HEK293T (cell line): ENCODE data around the gene ZNF236.

Experiments
- CTCF ChIA-PET: fragments of 350-600 bp; formaldehyde crosslinking; extraction: SDS; loops from one replicate; lab custom pipeline; 2021; ENCODE audit warnings: antibody characterized with exemption, inconsistent platforms; lab: Yijun Ruan, JAX
- POLR2A ChIA-PET: fragments of 350-600 bp; formaldehyde crosslinking; extraction: SDS; loops from one replicate; lab custom pipeline; 2020; ENCODE audit warnings: antibody characterized with exemption, inconsistent platforms; lab: Yijun Ruan, JAX
- DNase-seq: peaks from one replicate; pipeline ENCODE4 v3.0.0; 2012; ENCODE audit warnings: mixed read lengths; ENCODE audit errors: extremely low spot score
- ARNT ChIP-seq: fragments of 450-650 bp; IDR thresholded peaks from 2 replicates; pipeline ENCODE4 v1.6.1; 2017; ENCODE audit warnings: mild to moderate bottlenecking
- BHLHE40 ChIP-seq: fragments of 450-650 bp; IDR thresholded peaks from 2 replicates; pipeline ENCODE4 v1.6.1; 2016; ENCODE audit warnings: mild to moderate bottlenecking, moderate library complexity, borderline replicate concordance
- CTBP1 ChIP-seq: fragments of 450-650 bp; IDR thresholded peaks from 2 replicates; pipeline ENCODE4 v1.6.1; 2016; ENCODE audit warnings: borderline replicate concordance
- ELF4 ChIP-seq: fragments of 450-650 bp; IDR thresholded peaks from 2 replicates; pipeline ENCODE4 v1.6.1; 2017; ENCODE audit warnings: antibody characterized with exemption
- FOXA1 ChIP-seq: fragments of 450-650 bp; IDR thresholded peaks from 2 replicates; pipeline ENCODE4 v1.6.1; 2016; ENCODE audit warnings: mild to moderate bottlenecking
- FOXK2 ChIP-seq: fragments of 450-650 bp; IDR thresholded peaks from 2 replicates; pipeline ENCODE4 v1.6.1; 2016; ENCODE audit warnings: mild to moderate bottlenecking
- FOXM1 ChIP-seq: fragments of 450-650 bp; IDR thresholded peaks from 2 replicates; pipeline ENCODE4 v1.6.1; 2017; ENCODE audit warnings: mild to moderate bottlenecking, borderline replicate concordance
- HDGF ChIP-seq: fragments of 450-650 bp; IDR thresholded peaks from 2 replicates; pipeline ENCODE4 v1.6.1; 2017; ENCODE audit warnings: antibody characterized with exemption, borderline replicate concordance
- L3MBTL2 ChIP-seq: fragments of 450-650 bp; conservative IDR thresholded peaks from 2 replicates; pipeline ENCODE4 v1.6.1; 2016; ENCODE audit warnings: mild to moderate bottlenecking
- LEF1 ChIP-seq: fragments of 450-650 bp; IDR thresholded peaks from 2 replicates; pipeline ENCODE4 v1.6.1; 2017; ENCODE audit warnings: mild to moderate bottlenecking, borderline replicate concordance
- NFRKB ChIP-seq: fragments of 450-650 bp; IDR thresholded peaks from 2 replicates; pipeline ENCODE4 v1.6.1; 2016; ENCODE audit warnings: mild to moderate bottlenecking, moderate library complexity
- SP1 ChIP-seq: fragments of 450-650 bp; IDR thresholded peaks from 2 replicates; pipeline ENCODE4 v1.6.1; 2017
- SUZ12 ChIP-seq: fragments of 450-650 bp; IDR thresholded peaks from 2 replicates; pipeline ENCODE4 v1.6.1; 2016; ENCODE audit warnings: mild to moderate bottlenecking
- TARDBP ChIP-seq: fragments of 450-650 bp; IDR thresholded peaks from 2 replicates; pipeline ENCODE4 v1.6.1; 2016
- ZNF384 ChIP-seq: fragments of 450-650 bp; IDR thresholded peaks from 2 replicates; pipeline ENCODE4 v1.6.1; 2016
- TF ChIP-seq, protein P1 (sequence below): fragments of 450-650 bp; IDR thresholded peaks from 2 replicates; pipeline ENCODE4 v1.6.1; 2016

ZNF236 gene

DNA sequence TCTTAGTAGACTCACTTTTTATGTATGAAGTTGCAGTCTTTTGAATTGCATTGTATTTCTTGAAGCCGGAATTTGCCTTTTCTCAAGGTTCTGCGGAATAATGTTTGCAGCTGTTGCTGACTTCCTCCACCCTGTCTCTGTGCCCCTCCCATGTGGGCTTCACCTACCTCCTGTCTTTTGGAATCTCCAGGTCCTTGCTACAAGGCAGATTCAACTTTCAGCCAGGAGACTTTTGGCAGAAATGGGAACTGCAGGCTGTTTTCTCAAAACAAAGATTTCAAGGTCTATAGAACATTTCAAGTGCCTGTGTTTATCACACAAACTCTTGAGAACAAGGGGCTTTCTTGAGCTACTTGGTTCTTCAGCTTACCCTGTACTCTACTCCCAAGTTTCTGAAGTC lies 25.6 kb downstream of the ZNF236 start:
- TF ChIP-seq L3MBTL2 (no peak), FOXA1 (no peak), ARNT (no peak), HDGF (no peak), BHLHE40 (no peak), NFRKB (no peak), SP1 (no peak), ZNF384 (no peak), ELF4 (no peak), FOXM1 (no peak), FOXK2 (no peak)
- DNase-seq, result peak; percentile 26
- ChIA-PET POLR2A (no interaction called here), CTCF (no interaction called here)

GRCh38 chr18:76850112-76850511 lies 27.8 kb downstream of the ZNF236 start:
- POLR2A ChIA-PET, result no interaction called here
- TF ChIP-seq FOXM1, result no peak
- TF ChIP-seq FOXK2, result no peak
- TF ChIP-seq FOXA1, result no peak
- no peak for DNase-seq
- CTCF ChIA-PET, result no interaction called here

DNA sequence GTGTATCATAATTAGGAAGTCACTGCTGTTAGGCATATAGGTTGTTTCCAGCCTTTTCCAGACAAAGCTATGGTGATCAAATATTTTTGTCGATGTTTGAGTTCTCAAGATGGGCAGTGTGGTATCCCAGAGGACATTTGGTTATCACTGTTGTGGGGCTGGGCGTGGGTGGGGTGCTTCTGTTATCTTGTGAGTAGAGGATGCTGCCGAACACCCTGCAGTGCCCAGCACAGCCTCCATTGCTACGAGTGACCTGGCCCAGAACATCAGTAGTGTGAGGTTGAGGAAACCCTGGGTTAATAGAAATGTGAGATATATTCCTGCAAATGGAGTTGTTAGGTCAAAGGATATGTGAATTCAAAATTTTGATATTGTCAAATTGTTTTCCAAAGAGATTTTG lies 33.2 kb downstream of the ZNF236 start:
- ChIA-PET POLR2A (no interaction called here), CTCF (no interaction called here)
- no peak for DNase-seq
- no peak for TF ChIP-seq SP1
- no peak for TF ChIP-seq ELF4
- no peak for TF ChIP-seq NFRKB
- TF ChIP-seq ZNF384, result no peak
- TF ChIP-seq FOXA1, result no peak
- no peak for TF ChIP-seq LEF1
- no peak for TF ChIP-seq TARDBP
- TF ChIP-seq ARNT, result no peak
- no peak for TF ChIP-seq CTBP1
- no peak for TF ChIP-seq BHLHE40
- no peak for TF ChIP-seq SUZ12
- no peak for TF ChIP-seq FOXK2
- no peak for TF ChIP-seq FOXM1
- TF ChIP-seq, protein P1, sequence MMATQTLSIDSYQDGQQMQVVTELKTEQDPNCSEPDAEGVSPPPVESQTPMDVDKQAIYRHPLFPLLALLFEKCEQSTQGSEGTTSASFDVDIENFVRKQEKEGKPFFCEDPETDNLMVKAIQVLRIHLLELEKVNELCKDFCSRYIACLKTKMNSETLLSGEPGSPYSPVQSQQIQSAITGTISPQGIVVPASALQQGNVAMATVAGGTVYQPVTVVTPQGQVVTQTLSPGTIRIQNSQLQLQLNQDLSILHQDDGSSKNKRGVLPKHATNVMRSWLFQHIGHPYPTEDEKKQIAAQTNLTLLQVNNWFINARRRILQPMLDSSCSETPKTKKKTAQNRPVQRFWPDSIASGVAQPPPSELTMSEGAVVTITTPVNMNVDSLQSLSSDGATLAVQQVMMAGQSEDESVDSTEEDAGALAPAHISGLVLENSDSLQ, result no peak

DNA sequence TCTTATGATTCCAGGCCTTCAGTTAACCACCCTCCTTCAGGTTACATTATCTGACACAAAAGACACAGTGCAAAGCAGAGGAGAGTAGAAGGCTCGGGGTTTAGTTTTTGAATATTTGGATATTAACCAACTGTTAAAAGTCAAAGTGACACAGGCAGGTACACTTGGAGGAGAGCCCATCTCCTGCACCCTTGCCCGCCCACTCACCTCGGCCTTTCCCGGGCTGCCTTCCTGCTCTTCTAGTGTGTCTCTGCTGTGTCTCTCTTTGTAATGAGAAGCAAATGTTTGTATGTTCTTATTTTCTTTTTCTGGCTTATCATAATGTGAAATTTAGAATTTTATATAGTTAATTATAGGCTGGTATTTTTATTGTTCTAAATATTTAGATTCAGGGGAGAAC lies 35.1 kb downstream of the ZNF236 start:
- TF ChIP-seq FOXA1 (no peak), CTBP1 (no peak), SUZ12 (no peak), TARDBP (no peak), NFRKB (no peak), ELF4 (no peak)
- no peak for DNase-seq
- POLR2A ChIA-PET, result no interaction called here
- CTCF ChIA-PET, result no interaction called here

GRCh38 chr18:76859474-76860339 lies 37.4 kb downstream of the ZNF236 start:
- TF ChIP-seq SUZ12 (no peak), TARDBP (no peak), FOXA1 (no peak), CTBP1 (no peak), FOXM1 (no peak), BHLHE40 (no peak), HDGF (no peak), ZNF384 (no peak), NFRKB (no peak)
- TF ChIP-seq, protein P1, result no peak
- CTCF ChIA-PET, result interaction anchor here (0.5 kb wide), 1 partner anchor 31 kb away, joined by 3 read pairs; no protein-coding TSS in a partner anchor

GRCh38 chr18:76860411-76860810 lies 38.1 kb downstream of the ZNF236 start:
- CTCF ChIA-PET, result no interaction called here

More at GRCh38 chr18:76859474-76860339, 37.4 kb downstream of the ZNF236 start:
- POLR2A ChIA-PET, result no interaction called here
- no peak for DNase-seq

GRCh38 chr18:76866666-76867065 lies 44.3 kb downstream of the ZNF236 start:
- TF ChIP-seq FOXK2, result no peak
- no peak for TF ChIP-seq BHLHE40
- no peak for TF ChIP-seq LEF1
- TF ChIP-seq TARDBP, result no peak
- TF ChIP-seq SUZ12, result no peak
- TF ChIP-seq ZNF384, result no peak
- no peak for TF ChIP-seq ELF4
- TF ChIP-seq SP1, result no peak
- TF ChIP-seq, protein P1, result no peak
- no peak for TF ChIP-seq CTBP1
- no peak for TF ChIP-seq ARNT
- TF ChIP-seq FOXA1, result no peak
- no peak for TF ChIP-seq NFRKB
- TF ChIP-seq FOXM1, result no peak
- TF ChIP-seq HDGF, result no peak
- DNase-seq, result no peak
- CTCF ChIA-PET, result no interaction called here
- POLR2A ChIA-PET, result no interaction called here

More at GRCh38 chr18:76860411-76860810, 38.1 kb downstream of the ZNF236 start:
- no peak for TF ChIP-seq ARNT
- DNase-seq, result no peak
- POLR2A ChIA-PET, result no interaction called here
